ENCODE results near the gene C10orf105. TPM values are rescaled to one million over a fixed set of nuclear protein-coding genes. Genes with fewer than 3 reads are reported as not detected.

Gene C10orf105
- polyA plus RNA-seq, 1 donor: 0.06 TPM

- DNase-seq (ENCODE audit: low read depth): no peak
Observed at GRCh38 chr10:71677261-71677660, 42.3 kb downstream of the C10orf105 start.

GRCh38 chr10:71675295-71675970 is 44.1 kb downstream of the C10orf105 start:
- DNase-seq (ENCODE audit: low read depth): no peak

GRCh38 chr10:71671994-71672946 is 47.3 kb downstream of the C10orf105 start:
- DNase-seq (ENCODE audit: low read depth): no peak

- DNase-seq (ENCODE audit: low read depth): no peak
Observed at GRCh38 chr10:71667387-71667752, 52.2 kb downstream of the C10orf105 start.

GRCh38 chr10:71666639-71667386 is 52.8 kb downstream of the C10orf105 start:
- no peak for DNase-seq (ENCODE audit: low read depth)

- DNase-seq (ENCODE audit: low read depth): no peak
Observed at GRCh38 chr10:71665456-71665855, 54.1 kb downstream of the C10orf105 start.

GRCh38 chr10:71664585-71664984 is 55.0 kb downstream of the C10orf105 start:
- no peak for DNase-seq (ENCODE audit: low read depth)

- no peak for DNase-seq (ENCODE audit: low read depth)
Observed at GRCh38 chr10:71663311-71663710, 56.3 kb downstream of the C10orf105 start.

- no peak for DNase-seq (ENCODE audit: low read depth)
Observed at GRCh38 chr10:71661779-71662336, 57.7 kb downstream of the C10orf105 start.

Other genes with a start within 250 kb of the C10orf105 start
- 28.5 TPM for gene VSIR, start 53.7 kb upstream of the C10orf105 start, polyA plus RNA-seq (ENCODE audit: insufficient read length)
- 450 TPM for gene PSAP, start 131.5 kb upstream of the C10orf105 start, polyA plus RNA-seq (ENCODE audit: insufficient read length)
- 12.4 TPM for gene CHST3, start 244.6 kb upstream of the C10orf105 start, polyA plus RNA-seq (ENCODE audit: insufficient read length)

Data from forelimb muscle (tissue), 1 donor.